ENCODE measurements around the gene IER5L.

DNA sequence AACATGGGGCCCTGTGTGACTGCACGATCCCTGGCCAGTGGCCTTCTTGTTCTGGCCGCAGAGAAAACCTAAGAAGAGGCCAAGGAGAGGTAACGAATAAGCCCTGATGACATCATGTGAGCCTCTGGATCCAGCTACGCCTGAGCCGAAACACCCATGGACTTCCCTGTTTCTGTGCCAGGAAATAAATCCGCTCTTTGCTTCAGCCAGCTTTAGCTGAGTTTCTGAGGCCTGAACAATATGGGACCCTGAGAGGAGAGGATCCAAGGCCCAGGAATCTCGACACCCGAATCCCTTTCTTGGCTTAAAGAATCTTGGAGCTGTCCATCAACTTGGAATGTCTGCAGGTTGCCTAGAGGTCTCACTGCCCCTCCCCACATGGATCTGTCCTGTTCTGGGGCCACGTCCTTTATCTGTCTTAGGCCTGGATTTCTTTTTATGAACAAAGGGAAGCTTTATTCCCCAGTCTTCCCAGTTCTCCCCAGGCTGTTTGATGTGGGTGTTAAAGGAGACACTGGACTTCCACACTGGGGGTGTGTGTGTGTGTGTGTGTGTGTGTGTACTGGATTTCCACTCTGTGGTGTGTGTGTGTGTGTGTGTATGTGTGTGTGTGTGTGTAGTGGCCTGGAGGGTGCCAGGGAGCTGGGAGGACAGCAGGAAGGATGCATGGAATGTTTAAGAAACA is 13.7 kb downstream of the IER5L start:
- no peak for TF ChIP-seq POLR2A (IDR thresholded peaks at IDR 0.05)
- TF ChIP-seq, protein P1, sequence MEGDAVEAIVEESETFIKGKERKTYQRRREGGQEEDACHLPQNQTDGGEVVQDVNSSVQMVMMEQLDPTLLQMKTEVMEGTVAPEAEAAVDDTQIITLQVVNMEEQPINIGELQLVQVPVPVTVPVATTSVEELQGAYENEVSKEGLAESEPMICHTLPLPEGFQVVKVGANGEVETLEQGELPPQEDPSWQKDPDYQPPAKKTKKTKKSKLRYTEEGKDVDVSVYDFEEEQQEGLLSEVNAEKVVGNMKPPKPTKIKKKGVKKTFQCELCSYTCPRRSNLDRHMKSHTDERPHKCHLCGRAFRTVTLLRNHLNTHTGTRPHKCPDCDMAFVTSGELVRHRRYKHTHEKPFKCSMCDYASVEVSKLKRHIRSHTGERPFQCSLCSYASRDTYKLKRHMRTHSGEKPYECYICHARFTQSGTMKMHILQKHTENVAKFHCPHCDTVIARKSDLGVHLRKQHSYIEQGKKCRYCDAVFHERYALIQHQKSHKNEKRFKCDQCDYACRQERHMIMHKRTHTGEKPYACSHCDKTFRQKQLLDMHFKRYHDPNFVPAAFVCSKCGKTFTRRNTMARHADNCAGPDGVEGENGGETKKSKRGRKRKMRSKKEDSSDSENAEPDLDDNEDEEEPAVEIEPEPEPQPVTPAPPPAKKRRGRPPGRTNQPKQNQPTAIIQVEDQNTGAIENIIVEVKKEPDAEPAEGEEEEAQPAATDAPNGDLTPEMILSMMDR (IDR thresholded peaks at IDR 0.05 in 4 of 5, conservative IDR thresholded peaks at IDR 0.05 in 1 of 5) = no peak

Data from gastrocnemius medialis (tissue), 4 donors.